GM12875 (cell line): ENCODE data around the gene FGF6.

Experiments used
- H3K4me3 ChIP-seq: one replicate; pipeline ENCODE4 v1.5.1; 2011; ENCODE audit warnings: low read depth, low read length, control low read depth
- CTCF ChIP-seq: IDR thresholded peaks from 2 replicates; pipeline ENCODE4 v1.5.1; 2011; ENCODE audit warnings: low read depth, mild to moderate bottlenecking, control low read depth, inconsistent platforms, low read length, moderate library complexity, borderline replicate concordance; ENCODE audit not compliant: insufficient read depth

The FGF6 gene

GRCh38 chr12:4421590-4422031 lies 24.0 kb downstream of the FGF6 start:
- H3K4me3 ChIP-seq: no peak overlapping the region
- 0 out of 2 replicates have a peak, but pooled peaks have one; percentile 47 for TF ChIP-seq CTCF

DNA sequence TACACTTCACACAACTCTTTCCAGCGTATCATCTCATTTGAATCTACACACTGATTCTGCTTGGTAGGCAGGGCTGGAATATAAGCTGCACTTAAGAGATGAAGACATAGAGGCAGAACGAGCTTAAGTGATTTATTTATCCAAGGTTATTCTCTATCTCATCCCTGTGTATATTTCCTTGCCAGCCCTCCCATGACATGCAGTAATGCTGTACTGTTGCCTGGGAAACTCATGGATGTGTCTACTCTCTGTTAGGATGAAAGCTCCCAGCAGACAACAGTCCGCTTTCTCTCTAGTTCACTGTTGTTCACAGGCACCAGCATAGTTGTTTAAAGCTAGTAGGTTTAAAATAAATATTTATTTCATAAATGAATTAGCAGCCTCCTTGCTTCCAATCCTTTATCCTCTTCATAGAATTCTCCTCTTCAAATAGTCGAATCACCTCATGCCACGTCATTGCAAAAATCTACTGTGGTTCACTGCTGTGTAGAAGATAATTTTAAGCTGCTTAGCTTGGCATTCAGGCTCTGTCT lies 25.4 kb downstream of the FGF6 start:
- no peak for TF ChIP-seq CTCF
- no peak overlapping the region for H3K4me3 ChIP-seq

- H3K4me3 ChIP-seq: no peak overlapping the region
- no peak for TF ChIP-seq CTCF
These were observed 26.7 kb downstream of the FGF6 start for GRCh38 chr12:4418913-4419312.

- no peak overlapping the region for H3K4me3 ChIP-seq
- no peak for TF ChIP-seq CTCF
These were observed 27.7 kb downstream of the FGF6 start for GRCh38 chr12:4417936-4418335.

- TF ChIP-seq CTCF: no peak
- H3K4me3 ChIP-seq: no peak overlapping the region
These were observed 28.2 kb downstream of the FGF6 start for GRCh38 chr12:4417455-4417854.

DNA sequence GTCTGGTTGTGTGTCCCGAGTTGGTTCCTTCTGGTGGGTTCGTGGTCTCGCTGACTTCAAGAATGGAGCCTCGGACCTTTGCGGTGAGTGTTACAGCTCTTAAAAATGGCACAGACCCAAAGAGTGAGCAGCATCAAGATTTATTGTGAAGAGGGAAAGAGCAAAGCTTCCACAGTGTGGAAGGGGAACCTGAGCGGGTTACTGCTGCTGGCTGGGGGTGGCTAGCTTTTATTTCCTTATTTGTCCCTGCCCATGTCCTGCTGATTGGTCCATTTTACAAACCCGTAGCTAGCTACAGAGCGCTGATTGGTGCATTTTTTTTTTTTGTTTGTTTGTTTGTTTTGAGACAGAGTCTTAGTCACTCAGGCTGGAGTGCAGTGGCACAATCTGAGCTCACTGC lies 29.3 kb downstream of the FGF6 start:
- H3K4me3 ChIP-seq: no peak overlapping the region
- no peak for TF ChIP-seq CTCF

- no peak overlapping the region for H3K4me3 ChIP-seq
- no peak for TF ChIP-seq CTCF
These were observed 33.1 kb downstream of the FGF6 start for GRCh38 chr12:4412465-4412864.
